ENCODE data around the gene LRRC23. TPM values are rescaled to one million over a fixed set of nuclear protein-coding genes. Genes with fewer than 3 reads are reported as not detected.
A peak's percentile ranks its signal among the peaks of the same experiment; 100 is the strongest.

The LRRC23 gene
- polyA plus RNA-seq, 3 donors, result 4.9 to 6.8 (median 5.1) TPM

GRCh38 chr12:6952121-6952862, 47.7 kb downstream of the LRRC23 start:
- peaks cover 72% of the 10 kb centered on the region for H3K4me1 Mint-ChIP-seq
- TF ChIP-seq CTCF (IDR thresholded peaks at IDR 0.05), result no peak

GRCh38 chr12:6952863-6953441, 48.3 kb downstream of the LRRC23 start:
- Histone ChIP-seq H3K27me3 (ENCODE audit: control insufficient read depth in 2 of 2, insufficient read depth in 2 of 2, low read length in 2 of 2) (no peaks in the 10 kb centered on the region), H3K79me2 (ENCODE audit: insufficient read depth, low read length) (peaks cover 87% of the 10 kb centered on the region), H3K9me3 (replicated peaks in 1 of 2; ENCODE audit: control insufficient read depth in 1 of 2, insufficient read depth in 1 of 2, low read length in 2 of 2) (no peaks in the 10 kb centered on the region), H3K9ac (ENCODE audit: insufficient read depth, low read length, poor library complexity, severe bottlenecking) (peak overlapping the region; percentile 93), H3K4me2 (replicated peaks; ENCODE audit: extremely low read depth, low read length, poor library complexity, severe bottlenecking) (peak overlapping the region; percentile 92), H3K27ac (ENCODE audit: low read depth in 1 of 2, low read length in 2 of 2) (peak overlapping the region; percentile 87 to 95), H3K4me1 (ENCODE audit: control insufficient read depth in 1 of 2, insufficient read depth in 2 of 2, low read length in 2 of 2) (peaks cover 77 to 84% of the 10 kb centered on the region in 2 donors), H3K36me3 (replicated peaks in 1 of 2; ENCODE audit: control insufficient read depth in 1 of 2, insufficient read depth in 2 of 2, low read length in 2 of 2) (peaks cover 48 to 52% of the 10 kb centered on the region in 2 donors), H4K20me1 (ENCODE audit: insufficient read depth, low read length) (peaks cover 67% of the 10 kb centered on the region), H2AFZ (ENCODE audit: insufficient read depth, low read depth, low read length, poor library complexity, severe bottlenecking) (no peak overlapping the region), H3K4me3 (replicated peaks in 1 of 3; ENCODE audit: low read depth in 2 of 3, low read length in 3 of 3) (peak overlapping the region; percentile 61 to 99 (median 98))
- intact Hi-C loops (cut with micrococcal nuclease), result loop anchor here in 1 of 2 donors (1.0 to 10.0 kb wide), 3 partner anchors 8 to 418 kb away; partner anchors contain the start of genes GAPDH and LPCAT3
- DNase-seq, result no peak
- H3K9me3 Mint-ChIP-seq, result peaks cover 0 to 2% (median 0%) of the 10 kb centered on the region in 7 donors
- peak overlapping the region; percentile 97 to 99 for H3K4me3 Mint-ChIP-seq
- peaks cover 73% of the 10 kb centered on the region for H3K4me1 Mint-ChIP-seq
- H3K27me3 Mint-ChIP-seq (ENCODE audit: low read depth in 3 of 3), result peaks cover 0 to 3% (median 0%) of the 10 kb centered on the region in 3 donors
- peaks cover 52 to 61% of the 10 kb centered on the region in 2 donors for H3K36me3 Mint-ChIP-seq
- 11% methylated on average over 7 of the region's 15 CpGs for WGBS (ENCODE audit: insufficient coverage)
- no peak for TF ChIP-seq CTCF (IDR thresholded peaks at IDR 0.05)
- peak overlapping the region; percentile 93 to 98 (median 96) for H3K27ac Mint-ChIP-seq

More at GRCh38 chr12:6952121-6952862, 47.7 kb downstream of the LRRC23 start:
- Mint-ChIP-seq H3K27ac (peak overlapping the region; percentile 93 to 98 (median 96)), H3K36me3 (peaks cover 45 to 54% of the 10 kb centered on the region in 2 donors), H3K4me3 (peak overlapping the region; percentile 97 to 99), H3K27me3 (ENCODE audit: low read depth in 3 of 3) (peaks cover 0 to 3% (median 0%) of the 10 kb centered on the region in 3 donors), H3K9me3 (peaks cover 0 to 2% (median 0%) of the 10 kb centered on the region in 7 donors)
- Histone ChIP-seq H3K4me3 (replicated peaks in 1 of 3; ENCODE audit: low read depth in 2 of 3, low read length in 3 of 3) (peak overlapping the region; percentile 61 to 99 (median 98)), H3K27me3 (ENCODE audit: control insufficient read depth in 2 of 2, insufficient read depth in 2 of 2, low read length in 2 of 2) (no peaks in the 10 kb centered on the region), H3K4me1 (ENCODE audit: control insufficient read depth in 1 of 2, insufficient read depth in 2 of 2, low read length in 2 of 2) (peaks cover 75 to 84% of the 10 kb centered on the region in 2 donors), H4K20me1 (ENCODE audit: insufficient read depth, low read length) (peaks cover 60% of the 10 kb centered on the region), H3K9me3 (replicated peaks in 1 of 2; ENCODE audit: control insufficient read depth in 1 of 2, insufficient read depth in 1 of 2, low read length in 2 of 2) (no peaks in the 10 kb centered on the region), H3K9ac (ENCODE audit: insufficient read depth, low read length, poor library complexity, severe bottlenecking) (peak overlapping the region; percentile 93), H3K4me2 (replicated peaks; ENCODE audit: extremely low read depth, low read length, poor library complexity, severe bottlenecking) (peak overlapping the region; percentile 92), H3K36me3 (replicated peaks in 1 of 2; ENCODE audit: control insufficient read depth in 1 of 2, insufficient read depth in 2 of 2, low read length in 2 of 2) (peaks cover 42 to 46% of the 10 kb centered on the region in 2 donors), H3K27ac (ENCODE audit: low read depth in 1 of 2, low read length in 2 of 2) (peak overlapping the region; percentile 87 to 95), H2AFZ (ENCODE audit: insufficient read depth, low read depth, low read length, poor library complexity, severe bottlenecking) (no peak overlapping the region), H3K79me2 (ENCODE audit: insufficient read depth, low read length) (peaks cover 80% of the 10 kb centered on the region)
- WGBS (ENCODE audit: insufficient coverage), result 2% methylated on average over 18 of the region's 22 CpGs
- no peak for DNase-seq
- intact Hi-C loops (cut with micrococcal nuclease), result loop anchor here in 1 of 2 donors (5.0 to 10.0 kb wide), 2 partner anchors 65 to 417 kb away; partner anchors contain the start of genes GAPDH and LPCAT3

All from CD14-positive monocyte (primary cell).